ENCODE data around the gene OR5K1.

DNA sequence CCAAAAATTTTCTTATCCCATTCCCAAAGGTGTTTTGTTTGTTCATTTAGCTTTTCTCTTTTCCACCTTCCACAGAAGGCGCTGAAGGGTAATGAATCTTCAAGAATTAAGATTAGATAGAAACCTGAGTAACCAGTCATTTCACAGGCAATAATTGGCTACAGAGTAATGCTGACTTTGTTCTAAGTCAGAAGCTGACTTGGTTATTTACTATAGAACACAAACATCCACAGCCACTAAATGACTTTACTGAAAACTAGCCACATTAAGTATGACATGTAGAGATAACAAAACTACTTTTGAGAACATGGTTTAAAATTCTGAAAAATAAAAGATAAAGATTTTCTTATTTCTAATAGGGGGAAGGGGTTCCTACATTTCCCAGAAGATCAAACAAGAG lies 51.9 kb downstream of the OR5K1 start:
- TF ChIP-seq, protein P1, sequence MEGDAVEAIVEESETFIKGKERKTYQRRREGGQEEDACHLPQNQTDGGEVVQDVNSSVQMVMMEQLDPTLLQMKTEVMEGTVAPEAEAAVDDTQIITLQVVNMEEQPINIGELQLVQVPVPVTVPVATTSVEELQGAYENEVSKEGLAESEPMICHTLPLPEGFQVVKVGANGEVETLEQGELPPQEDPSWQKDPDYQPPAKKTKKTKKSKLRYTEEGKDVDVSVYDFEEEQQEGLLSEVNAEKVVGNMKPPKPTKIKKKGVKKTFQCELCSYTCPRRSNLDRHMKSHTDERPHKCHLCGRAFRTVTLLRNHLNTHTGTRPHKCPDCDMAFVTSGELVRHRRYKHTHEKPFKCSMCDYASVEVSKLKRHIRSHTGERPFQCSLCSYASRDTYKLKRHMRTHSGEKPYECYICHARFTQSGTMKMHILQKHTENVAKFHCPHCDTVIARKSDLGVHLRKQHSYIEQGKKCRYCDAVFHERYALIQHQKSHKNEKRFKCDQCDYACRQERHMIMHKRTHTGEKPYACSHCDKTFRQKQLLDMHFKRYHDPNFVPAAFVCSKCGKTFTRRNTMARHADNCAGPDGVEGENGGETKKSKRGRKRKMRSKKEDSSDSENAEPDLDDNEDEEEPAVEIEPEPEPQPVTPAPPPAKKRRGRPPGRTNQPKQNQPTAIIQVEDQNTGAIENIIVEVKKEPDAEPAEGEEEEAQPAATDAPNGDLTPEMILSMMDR (IDR thresholded peaks at IDR 0.05) = no peak
- no peak for TF ChIP-seq POLR2A (IDR thresholded peaks at IDR 0.05)
